Kidney (tissue), 22 donors: ENCODE measurements around the gene ARFIP1. TPM values are rescaled to one million over a fixed set of nuclear protein-coding genes. Genes with fewer than 3 reads are reported as not detected.

Source experiments
- DNase-seq, 5 donors: peaks; one replicate each; pipeline ENCODE4 v3.0.0-alpha.2; 2013 to 2020
- FAIRE-seq: peaks from 2 replicates; lab custom pipeline; 2012; peaks lifted over from hg19 to GRCh38; lab: Jason Lieb, UNC
- H3K27ac ChIP-seq, 2 donors: one replicate each; pipeline ENCODE4 v1.7.0; 2013; ENCODE audit warnings: low read depth in 2 of 2, low read length in 2 of 2, inconsistent platforms in 1 of 2
- H3K27me3 ChIP-seq: one replicate; pipeline ENCODE4 v1.7.1; 2013; ENCODE audit warnings: low read length, inconsistent platforms; ENCODE audit not compliant: control insufficient read depth, insufficient read depth
- H3K36me3 ChIP-seq, 3 donors: one replicate each; pipeline versions ENCODE4 v1.7.0 to v1.7.1; 2013; ENCODE audit warnings: low read length in 3 of 3, control low read depth in 1 of 3, inconsistent platforms in 1 of 3; ENCODE audit not compliant: insufficient read depth in 3 of 3, control insufficient read depth in 2 of 3
- H3K4me1 ChIP-seq, 3 donors: one replicate each; pipeline versions ENCODE4 v1.7.0 to v1.7.1; 2013; ENCODE audit warnings: low read length in 3 of 3, inconsistent platforms in 1 of 3, low read depth in 1 of 3; ENCODE audit not compliant: control insufficient read depth in 2 of 3, insufficient read depth in 2 of 3
- H3K4me3 ChIP-seq, 3 donors: one replicate each; pipeline versions ENCODE4 v1.7.0 to v1.8.1; 2013; ENCODE audit warnings: low read length in 3 of 3, control low read depth in 1 of 3, inconsistent platforms in 1 of 3
- H3K9ac ChIP-seq, 3 donors: one replicate each; pipeline versions ENCODE4 v1.7.0 to v1.7.1; 2013; ENCODE audit warnings: low read length in 3 of 3, control low read depth in 1 of 3, inconsistent platforms in 1 of 3
- H3K9me3 ChIP-seq, 3 donors: one replicate each; pipeline versions ENCODE4 v1.7.0 to v1.7.1; 2013; ENCODE audit warnings: low read length in 3 of 3, control low read depth in 1 of 3, inconsistent platforms in 1 of 3; ENCODE audit not compliant: control insufficient read depth in 2 of 3, insufficient read depth in 1 of 3
- CTCF ChIP-seq: IDR thresholded peaks from 3 replicates; pipeline ENCODE4 v1.5.1; 2012; ENCODE audit warnings: mild to moderate bottlenecking, moderate library complexity, borderline replicate concordance; ENCODE audit not compliant: insufficient read depth; ENCODE audit errors: extremely low read depth
- intact Hi-C: fragments of 100-400 bp; cut with DNase I; formaldehyde crosslinking; loops from one replicate; pipeline ENCODE4 v1.11.1; 2022
- long read RNA-seq, 10 donors: library from polyadenylated mRNA in 1 of 10; unstranded in 1 of 10; transcript quantifications; one replicate each; pipeline ENCODE4 v2.0.0 and lab custom pipeline, GENCODE V29; 2021 to 2026
- polyA plus RNA-seq: library from polyadenylated mRNA; stranded (reverse); fragments of 350-450 nt; fragmentation: Illumina TruSeq; extraction: RNeasy Lipid Tissue Mini Kit (QIAGEN cat#74804); gene quantifications from one replicate; pipeline ENCODE4 v1.2.3, GENCODE V29; 2014; ENCODE audit warnings: low read depth, low replicate concordance; ENCODE audit not compliant: insufficient read depth
- total RNA-seq: library from RNA; stranded (reverse); fragmentation: NEBNext Ultra II Directional; extraction: Animal tissue kit (Norgen Biotek cat#: 25700); gene quantifications from one replicate; pipeline ENCODE4 v1.2.1, GENCODE V29; 2021
- donor health status: control.
- donor health status: control.
- donor health status: control.
- donor health status: control.
- donor health status: control.
- donor health status: DM: yes; HTN: yes; CAD: no.
- donor health status: Normal renal cell carcinoma (clear cell type).

The ARFIP1 gene
- total RNA-seq (39.1 TPM), polyA plus RNA-seq (23.2 TPM)
- long read RNA-seq, donor 1, partial matches to known transcripts, result 11 of 16 reads
- long read RNA-seq, donor 1, other reads (novel, unspliced or antisense), result 0 of 16 reads
- long read RNA-seq, donor 2, partial matches to known transcripts, result 19 of 25 reads
- long read RNA-seq, donor 2, other reads (novel, unspliced or antisense), result 0 of 25 reads
- long read RNA-seq, donor 3, transcript ARFIP1-201 (9 exons, 3,111 nt), result major isoform, 8 of 43 reads
- long read RNA-seq, donor 3, partial matches to known transcripts, result 31 of 43 reads
- long read RNA-seq, donor 3, other reads (novel, unspliced or antisense), result 0 of 43 reads
- long read RNA-seq, donor 4, transcript ARFIP1-201 (9 exons, 3,111 nt), result major isoform, 5 of 21 reads
- long read RNA-seq, donor 4, partial matches to known transcripts, result 12 of 21 reads
- long read RNA-seq, donor 4, other reads (novel, unspliced or antisense), result 0 of 21 reads
- long read RNA-seq, donor 5, partial matches to known transcripts, result 0 of 1 reads
- long read RNA-seq, donor 5, other reads (novel, unspliced or antisense), result 0 of 1 reads
- long read RNA-seq, donor 6, transcript ARFIP1-201 (9 exons, 3,111 nt), result major isoform, 6 of 24 reads
- long read RNA-seq, donor 6, partial matches to known transcripts, result 13 of 24 reads
- long read RNA-seq, donor 6, other reads (novel, unspliced or antisense), result 0 of 24 reads
- long read RNA-seq, donor 7, transcript ARFIP1-201 (9 exons, 3,111 nt), result major isoform, 16 of 32 reads
- long read RNA-seq, donor 7, partial matches to known transcripts, result 2 of 32 reads
- long read RNA-seq, donor 7, other reads (novel, unspliced or antisense), result 7 of 32 reads
- long read RNA-seq, donor 8, partial matches to known transcripts, result 0 of 6 reads
- long read RNA-seq, donor 8, other reads (novel, unspliced or antisense), result 0 of 6 reads
- long read RNA-seq, donor 9, partial matches to known transcripts, result 0 of 4 reads
- long read RNA-seq, donor 9, other reads (novel, unspliced or antisense), result 0 of 4 reads
- long read RNA-seq, donor 10, partial matches to known transcripts, result 22 of 30 reads
- long read RNA-seq, donor 10, other reads (novel, unspliced or antisense), result 0 of 30 reads

- peaks cover 0 to 3% (median 3%) of the 10 kb centered on the region in 3 donors for H3K4me1 ChIP-seq
- peak within 1 kb of the TSS; percentile 87 to 97 (median 87) for H3K4me3 ChIP-seq
- H3K27me3 ChIP-seq, result no peaks in the 10 kb centered on the region
- no peaks in the 10 kb centered on the region for H3K9me3 ChIP-seq
- DNase-seq (peak; percentile 98 to 99 (median 98)), FAIRE-seq (peak; percentile 84)
- peak within 1 kb of the TSS; percentile 89 to 95 for H3K27ac ChIP-seq
- intact Hi-C loops, result no loop called here
- no peaks in the 10 kb centered on the region for H3K36me3 ChIP-seq
- peak within 1 kb of the TSS; percentile 68 to 93 (median 78) for H3K9ac ChIP-seq
- TF ChIP-seq CTCF, result peak; percentile 27
Observed at GRCh38 chr4:152779513-152780266, at the start of gene ARFIP1, which contains the start of gene TIGD4. ARFIP1 (plus strand) TSS chr4:152779954; CDS start chr4:152829634, 49,680 bp downstream. TIGD4 (minus strand) TSS chr4:152779730; CDS start chr4:152771004, 8,726 bp downstream.

GRCh38 chr4:152731997-152732396, 47.8 kb upstream of the ARFIP1 start:
- TF ChIP-seq CTCF, result no peak
- intact Hi-C loops, result no loop called here
- no peak overlapping the region for H3K27ac ChIP-seq

GRCh38 chr4:152734015-152734698, 45.6 kb upstream of the ARFIP1 start:
- Histone ChIP-seq H3K9me3 (no peaks in the 10 kb centered on the region), H3K36me3 (no peaks in the 10 kb centered on the region), H3K4me3 (no peak overlapping the region), H3K4me1 (no peaks in the 10 kb centered on the region), H3K27ac (no peak overlapping the region), H3K27me3 (no peaks in the 10 kb centered on the region), H3K9ac (no peak overlapping the region)
- intact Hi-C loops, result no loop called here
- no peak for TF ChIP-seq CTCF
- DNase-seq, result no peak
- FAIRE-seq, result no peak

More at GRCh38 chr4:152731997-152732396, 47.8 kb upstream of the ARFIP1 start:
- Histone ChIP-seq H3K36me3 (no peaks in the 10 kb centered on the region), H3K4me3 (no peak overlapping the region), H3K27me3 (no peaks in the 10 kb centered on the region), H3K9ac (no peak overlapping the region), H3K4me1 (no peaks in the 10 kb centered on the region), H3K9me3 (no peaks in the 10 kb centered on the region)
- DNase-seq (no peak), FAIRE-seq (no peak)
